ENCODE results near the gene LCN9.

GRCh38 chr9:135701067-135701958, 38.2 kb downstream of the LCN9 start:
- TF ChIP-seq CTCF (IDR thresholded peaks at IDR 0.05) (no peak), POLR2A (IDR thresholded peaks at IDR 0.05) (no peak)

Data from thyroid gland (tissue), 4 donors.